Stimulated activated CD8-positive, alpha-beta memory T cell treated with anti-CD3 and anti-CD28 coated beads, Interleukin-2, amount 100 ng/mL, for 1 hour (primary cell): ENCODE data around the gene JPT2.
"Not testable (repeated sequence)": the region's sequence is repeated elsewhere in the genome, so short reads cannot be mapped to it uniquely, and the experiment has no call there.

Experiments used
- DNase-seq, 2 donors: peaks; one replicate each; pipeline ENCODE4 v3.0.0-alpha.2; 2020; ENCODE audit warnings: low read depth in 2 of 2

JPT2 gene

GRCh38 chr16:1732071-1732470, 54.0 kb downstream of the JPT2 start:
- no peak for DNase-seq

GRCh38 chr16:1732551-1732987, 54.5 kb downstream of the JPT2 start:
- DNase-seq: not testable (repeated sequence)

- no peak for DNase-seq
These were observed 56.0 kb downstream of the JPT2 start for GRCh38 chr16:1734123-1734522.

- DNase-seq: no peak
These were observed 56.7 kb downstream of the JPT2 start for GRCh38 chr16:1734816-1735215.

- DNase-seq: no peak
These were observed 62.2 kb downstream of the JPT2 start for GRCh38 chr16:1740234-1740633.

- no peak for DNase-seq
These were observed 62.9 kb downstream of the JPT2 start for GRCh38 chr16:1740781-1741490.

- DNase-seq: no peak
These were observed 63.6 kb downstream of the JPT2 start for GRCh38 chr16:1741553-1742165.

GRCh38 chr16:1743376-1744337, 65.6 kb downstream of the JPT2 start:
- no peak for DNase-seq

- no peak for DNase-seq
These were observed 66.3 kb downstream of the JPT2 start for GRCh38 chr16:1744338-1744840.

- no peak for DNase-seq
These were observed 67.3 kb downstream of the JPT2 start for GRCh38 chr16:1745181-1745899.

GRCh38 chr16:1745900-1746692, 68.0 kb downstream of the JPT2 start:
- DNase-seq: no peak

GRCh38 chr16:1746693-1747195, 68.7 kb downstream of the JPT2 start:
- DNase-seq: no peak

- DNase-seq: no peak
These were observed 69.9 kb downstream of the JPT2 start for GRCh38 chr16:1747934-1748333.

- DNase-seq: no peak
These were observed 71.4 kb downstream of the JPT2 start for GRCh38 chr16:1749152-1750117.
